ENCODE measurements around the gene CSTF3. TPM values are rescaled to one million over a fixed set of nuclear protein-coding genes. Genes with fewer than 3 reads are reported as not detected.
A peak's percentile ranks its signal among the peaks of the same experiment; 100 is the strongest.

CSTF3 gene
- polyA plus RNA-seq, 1 experiment = 38.6 TPM

GRCh38 chr11:33151399-33151798 is 9.9 kb downstream of the CSTF3 start:
- ChIA-PET CTCF (no interaction called here), POLR2A (no interaction called here)
- no peak for TF ChIP-seq CTCF (IDR thresholded peaks at IDR 0.05; ENCODE audit: low read depth, low read length)
- no peak overlapping the region for H3K27ac ChIP-seq (ENCODE audit: low read depth, low read length)
- H3K9me3 ChIP-seq (ENCODE audit: control insufficient read depth, insufficient read depth, low read length) = peaks cover 5% of the 10 kb centered on the region; the same call in 1 of the 2 replicates
- H3K4me3 ChIP-seq (ENCODE audit: low read depth, low read length) = no peak overlapping the region
- no peak for DNase-seq (ENCODE audit: low read depth, low spot score)
- no peaks in the 10 kb centered on the region for H3K27me3 ChIP-seq (ENCODE audit: control insufficient read depth, insufficient read depth, low read length)

GRCh38 chr11:33147559-33147958 is 13.7 kb downstream of the CSTF3 start:
- Histone ChIP-seq H3K27ac (ENCODE audit: low read depth, low read length) (no peak overlapping the region), H3K4me3 (ENCODE audit: low read depth, low read length) (no peak overlapping the region), H3K27me3 (ENCODE audit: control insufficient read depth, insufficient read depth, low read length) (no peaks in the 10 kb centered on the region), H3K9me3 (ENCODE audit: control insufficient read depth, insufficient read depth, low read length) (0 out of 2 replicates have a peak, but pooled peaks cover 3% of the 10 kb centered on the region)
- DNase-seq (ENCODE audit: low read depth, low spot score) = no peak
- POLR2A ChIA-PET = interaction anchor here (0.7 kb wide), 1 partner anchor 68 kb away, joined by 3 read pairs; no protein-coding TSS in a partner anchor
- TF ChIP-seq CTCF (IDR thresholded peaks at IDR 0.05; ENCODE audit: low read depth, low read length) = no peak
- CTCF ChIA-PET = interaction anchor here (1.0 kb wide), 1 partner anchor 18 kb away, joined by 3 read pairs; no protein-coding TSS in a partner anchor

GRCh38 chr11:33135768-33136443 is 25.4 kb downstream of the CSTF3 start:
- DNase-seq (ENCODE audit: low read depth, low spot score) = no peak
- POLR2A ChIA-PET = interaction anchor here (0.5 to 0.9 kb wide), 4 partner anchors 29 to 601 kb away, joined by 3 to 4 read pairs (median 3); no protein-coding TSS in a partner anchor
- Histone ChIP-seq H3K4me3 (ENCODE audit: low read depth, low read length) (no peak overlapping the region), H3K27ac (ENCODE audit: low read depth, low read length) (no peak overlapping the region), H3K27me3 (ENCODE audit: control insufficient read depth, insufficient read depth, low read length) (no peaks in the 10 kb centered on the region), H3K9me3 (ENCODE audit: control insufficient read depth, insufficient read depth, low read length) (no peaks in the 10 kb centered on the region)
- CTCF ChIA-PET = interaction anchor here (0.8 to 1.7 kb wide), 3 partner anchors 19 to 71 kb away, joined by 3 to 5 read pairs (median 4); partner anchors contain the start of gene CSTF3
- no peak for TF ChIP-seq CTCF (IDR thresholded peaks at IDR 0.05; ENCODE audit: low read depth, low read length)

GRCh38 chr11:33135216-33135615 is 26.1 kb downstream of the CSTF3 start:
- peak; percentile 72 for DNase-seq (ENCODE audit: low read depth, low spot score)
- Histone ChIP-seq H3K27me3 (ENCODE audit: control insufficient read depth, insufficient read depth, low read length) (no peaks in the 10 kb centered on the region), H3K4me3 (ENCODE audit: low read depth, low read length) (no peak overlapping the region), H3K27ac (ENCODE audit: low read depth, low read length) (no peak overlapping the region), H3K9me3 (ENCODE audit: control insufficient read depth, insufficient read depth, low read length) (no peaks in the 10 kb centered on the region)
- ChIA-PET CTCF (interaction anchor here (0.8 to 1.7 kb wide), 3 partner anchors 20 to 70 kb away, joined by 3 to 5 read pairs (median 4); partner anchors contain the start of gene CSTF3), POLR2A (interaction anchor here (0.6 to 0.9 kb wide), 2 partner anchors 30 to 119 kb away, joined by 3 read pairs; no protein-coding TSS in a partner anchor)
- TF ChIP-seq CTCF (IDR thresholded peaks at IDR 0.05; ENCODE audit: low read depth, low read length) = no peak

GRCh38 chr11:33134276-33134675 is 27.0 kb downstream of the CSTF3 start:
- H3K27ac ChIP-seq (ENCODE audit: low read depth, low read length) = no peak overlapping the region
- CTCF ChIA-PET = interaction anchor here (0.6 to 1.7 kb wide), 3 partner anchors 27 to 73 kb away, joined by 3 to 5 read pairs (median 4); partner anchors contain the start of gene CSTF3
- H3K9me3 ChIP-seq (ENCODE audit: control insufficient read depth, insufficient read depth, low read length) = no peaks in the 10 kb centered on the region
- POLR2A ChIA-PET = no interaction called here
- TF ChIP-seq CTCF (IDR thresholded peaks at IDR 0.05; ENCODE audit: low read depth, low read length) = no peak
- no peak for DNase-seq (ENCODE audit: low read depth, low spot score)
- no peaks in the 10 kb centered on the region for H3K27me3 ChIP-seq (ENCODE audit: control insufficient read depth, insufficient read depth, low read length)
- H3K4me3 ChIP-seq (ENCODE audit: low read depth, low read length) = no peak overlapping the region

Measured in AG04450 (cell line).